Spleen (tissue), 7 donors: ENCODE measurements around the gene THUMPD3.

Experiments
- CTCF ChIP-seq, 11 experiments: fragments of 200-600 bp in 7 of 11; fragments of 450-650 bp in 4 of 11; sonication (generic) in 4 of 11; IDR thresholded peaks in 8 of 11; conservative IDR thresholded peaks in 3 of 11; 1 replicate in 7 of 11; 2 replicates in 4 of 11; pipeline versions ENCODE4 v1.4.0 to v1.8.0; 2016 to 2021; ENCODE audit warnings: antibody characterized with exemption in 11 of 11, inconsistent platforms in 4 of 11, mild to moderate bottlenecking in 1 of 11
- POLR2A ChIP-seq, 3 donors: fragments of 450-650 bp; IDR thresholded peaks; one replicate each; pipeline ENCODE4 v1.5.1; 2017; ENCODE audit warnings: antibody characterized with exemption in 3 of 3, mild to moderate bottlenecking in 1 of 3
- POLR2AphosphoS5 ChIP-seq, 3 donors: sonication (generic); formaldehyde crosslinking; IDR thresholded peaks; one replicate each; pipeline ENCODE4 v1.5.1; 2017; ENCODE audit warnings: antibody characterized with exemption in 3 of 3
- donor health status: DM: no; HTN: no; CAD: no; lungs with moderate emphysema.
- donor health status: DM: no; HTN: no; CAD: no.
- donor health status: DM: no; HTN: no; CAD: no.

- TF ChIP-seq POLR2A (IDR thresholded peaks at IDR 0.05) (no peak), CTCF (IDR thresholded peaks at IDR 0.05 in 8 of 11, conservative IDR thresholded peaks at IDR 0.05 in 3 of 11) (no peak), POLR2AphosphoS5 (IDR thresholded peaks at IDR 0.05) (no peak)
These were observed 35.2 kb downstream of the THUMPD3 start for GRCh38 chr3:9397906-9398699.
